ENCODE data around the gene ADGB. TPM values are rescaled to one million over a fixed set of nuclear protein-coding genes. Genes with fewer than 3 reads are reported as not detected.

ADGB gene
- total RNA-seq, 1 donor from 2014 or later = not detected

DNA sequence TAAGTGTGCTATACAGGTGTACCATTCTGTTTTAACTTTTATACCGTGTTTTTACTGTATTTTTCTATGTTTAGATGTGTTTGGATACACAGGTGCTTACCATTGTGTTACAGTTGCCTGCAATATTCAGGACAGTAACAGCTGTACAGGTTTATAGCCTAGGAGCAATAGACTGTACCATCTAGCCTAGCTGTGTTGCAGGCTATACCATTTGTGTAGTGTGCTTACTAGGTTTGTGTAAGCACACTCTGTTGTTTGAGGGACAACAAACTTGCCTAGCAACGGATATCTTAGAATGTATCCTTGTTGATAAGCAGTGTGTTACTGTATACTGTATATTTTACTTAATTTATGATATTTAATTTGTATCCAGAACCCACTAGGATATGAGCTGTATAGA, 35.2 kb downstream of the ADGB start:
- no peak for DNase-seq (ENCODE audit: low read depth)

DNA sequence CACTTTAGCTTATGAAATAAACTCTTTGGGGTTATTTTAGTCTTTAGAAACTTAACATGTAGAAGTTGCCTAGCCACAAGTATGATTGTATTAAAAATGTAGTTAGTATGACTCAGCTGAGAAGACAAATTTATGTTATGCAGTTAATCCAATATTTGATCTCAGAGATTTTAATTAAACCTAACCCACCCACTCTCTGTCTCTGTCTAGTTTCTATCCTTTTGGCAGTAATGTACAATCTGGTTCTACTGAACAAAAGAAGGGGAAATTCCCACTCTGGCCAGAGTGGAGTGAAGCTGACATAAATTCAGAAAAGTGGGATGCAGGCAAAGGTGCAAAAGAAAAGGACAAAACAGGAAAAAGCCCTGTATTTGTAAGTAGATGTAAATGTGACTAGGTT, 36.4 kb downstream of the ADGB start:
- DNase-seq (ENCODE audit: low read depth) = no peak

DNA sequence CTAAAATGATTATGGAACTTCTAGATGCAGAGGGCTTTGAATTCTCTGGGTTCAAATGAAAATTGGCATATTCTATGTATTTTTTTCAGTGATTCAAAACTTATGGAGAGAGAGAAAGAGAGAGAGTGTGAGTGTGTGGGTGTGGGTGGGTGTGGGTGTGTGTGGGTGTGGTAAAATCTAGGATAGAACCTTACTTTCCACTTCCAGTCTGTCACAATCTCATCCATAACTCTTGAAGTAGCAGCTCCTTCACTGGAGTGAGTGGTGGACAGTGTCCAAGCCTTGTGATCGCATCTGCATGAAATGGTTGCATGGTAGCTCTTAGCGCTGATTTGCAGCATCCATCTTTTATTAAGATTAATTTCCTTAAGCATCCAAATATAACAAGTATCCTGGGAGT, 37.7 kb downstream of the ADGB start:
- no peak for DNase-seq (ENCODE audit: low read depth)

GRCh38 chr6:146642921-146643320, 44.1 kb downstream of the ADGB start:
- no peak for DNase-seq (ENCODE audit: low read depth)

DNA sequence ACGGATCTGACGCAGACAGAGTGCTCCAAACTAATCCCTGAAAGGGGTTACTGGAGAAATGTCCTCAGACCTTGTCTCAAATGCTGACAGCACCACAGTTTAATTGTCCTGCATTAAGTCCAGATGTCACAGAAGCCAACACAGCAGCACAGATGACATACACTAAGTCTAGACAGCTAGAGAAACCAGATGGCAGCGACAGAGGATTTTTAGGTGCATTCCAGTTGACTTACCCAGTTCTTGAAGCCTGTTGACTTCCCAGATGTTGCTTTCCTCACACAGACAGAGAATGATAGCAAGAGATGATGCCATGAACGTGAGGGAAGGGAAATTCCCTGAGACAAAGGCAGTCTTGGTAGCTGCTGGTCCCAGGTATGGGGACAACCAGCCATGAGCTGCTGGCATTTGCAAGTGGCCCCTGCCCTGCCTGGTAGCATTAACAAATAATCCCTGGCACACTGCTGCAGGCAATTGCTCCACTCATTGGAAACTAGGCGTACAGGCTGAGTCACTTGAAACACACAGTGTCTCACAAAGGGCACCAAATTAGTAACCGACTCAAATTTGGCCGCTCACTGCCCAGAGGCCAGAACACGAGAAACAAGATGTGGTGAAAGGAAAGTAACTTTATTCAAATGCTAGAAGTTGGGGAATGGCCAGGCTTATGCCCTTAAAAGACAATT, 52.2 kb downstream of the ADGB start:
- DNase-seq (ENCODE audit: low read depth) = peak; percentile 20

GRCh38 chr6:146651482-146651863, 52.7 kb downstream of the ADGB start:
- DNase-seq (ENCODE audit: low read depth) = no peak

- no peak for DNase-seq (ENCODE audit: low read depth)
These were observed 58.7 kb downstream of the ADGB start for GRCh38 chr6:146657432-146657831.

- DNase-seq (ENCODE audit: low read depth) = no peak
These were observed 66.1 kb downstream of the ADGB start for GRCh38 chr6:146664871-146665360.

- DNase-seq (ENCODE audit: low read depth) = no peak
These were observed 68.1 kb downstream of the ADGB start for GRCh38 chr6:146666909-146667308.

- DNase-seq (ENCODE audit: low read depth) = peak; percentile 81
These were observed 71.4 kb downstream of the ADGB start for GRCh38 chr6:146670161-146670560.

DNA sequence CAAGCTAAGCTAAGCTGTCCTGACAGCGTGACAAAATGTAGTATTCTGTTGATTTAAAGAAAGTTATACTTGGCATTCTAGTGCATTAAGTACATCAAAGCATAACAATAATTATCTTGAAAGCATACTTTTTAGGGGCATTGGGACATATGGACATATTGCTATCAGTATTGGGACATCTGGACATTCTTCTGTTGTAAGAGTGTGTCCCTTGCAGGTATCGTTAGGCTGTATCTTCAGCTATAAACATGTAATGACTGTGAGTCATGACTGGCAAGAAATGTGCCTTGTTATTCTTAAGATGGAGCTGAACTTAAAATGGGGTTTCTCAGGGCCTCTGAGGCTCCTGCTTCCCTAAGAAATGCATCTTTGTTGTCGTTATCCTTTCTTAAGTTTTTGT, 74.3 kb downstream of the ADGB start:
- DNase-seq (ENCODE audit: low read depth) = no peak

GRCh38 chr6:146679386-146679785, 80.6 kb downstream of the ADGB start:
- no peak for DNase-seq (ENCODE audit: low read depth)

DNA sequence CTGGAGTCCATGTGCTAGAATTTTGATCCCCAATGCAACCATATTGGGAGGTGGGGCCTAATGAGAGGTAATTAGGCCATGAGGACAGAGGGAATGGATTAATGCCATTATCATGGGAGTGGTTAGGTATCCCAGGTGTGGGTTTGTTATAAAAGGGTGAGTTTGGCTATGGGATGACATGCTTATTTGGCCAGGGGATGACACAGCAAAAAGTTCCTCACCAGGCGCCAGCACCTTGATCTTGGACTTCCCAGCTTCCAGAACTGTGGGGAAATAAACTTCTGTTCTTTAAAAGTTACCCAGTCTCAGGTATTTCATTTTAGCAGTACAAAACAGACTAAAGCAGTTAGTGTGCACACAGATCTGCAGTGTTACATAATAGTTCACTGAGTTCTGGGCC, 84.1 kb downstream of the ADGB start:
- DNase-seq (ENCODE audit: low read depth) = no peak

- no peak for DNase-seq (ENCODE audit: low read depth)
These were observed 91.0 kb downstream of the ADGB start for GRCh38 chr6:146689806-146690205.

- no peak for DNase-seq (ENCODE audit: low read depth)
These were observed 94.6 kb downstream of the ADGB start for GRCh38 chr6:146693342-146693741.

DNA sequence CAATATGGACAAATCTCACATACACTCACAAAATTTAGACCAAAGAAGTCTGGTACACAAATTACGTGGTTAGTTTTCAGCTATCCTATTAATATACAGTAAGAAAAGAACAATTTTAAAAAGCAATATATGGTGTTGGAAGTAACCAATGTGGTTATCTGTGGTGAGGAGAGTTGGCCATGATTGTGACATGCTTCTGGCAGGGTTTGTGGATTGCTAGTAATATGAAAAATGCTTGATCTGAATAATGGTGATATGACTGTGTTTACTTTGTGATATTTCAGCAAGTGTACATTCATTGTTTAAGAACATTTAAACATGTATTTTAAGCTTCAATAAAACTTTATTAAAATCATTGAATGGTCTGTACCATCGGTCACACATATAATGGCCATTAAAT, 99.1 kb downstream of the ADGB start:
- DNase-seq (ENCODE audit: low read depth) = no peak

GRCh38 chr6:146700078-146700686, 101.4 kb downstream of the ADGB start:
- peak; percentile 85 for DNase-seq (ENCODE audit: low read depth)

DNA sequence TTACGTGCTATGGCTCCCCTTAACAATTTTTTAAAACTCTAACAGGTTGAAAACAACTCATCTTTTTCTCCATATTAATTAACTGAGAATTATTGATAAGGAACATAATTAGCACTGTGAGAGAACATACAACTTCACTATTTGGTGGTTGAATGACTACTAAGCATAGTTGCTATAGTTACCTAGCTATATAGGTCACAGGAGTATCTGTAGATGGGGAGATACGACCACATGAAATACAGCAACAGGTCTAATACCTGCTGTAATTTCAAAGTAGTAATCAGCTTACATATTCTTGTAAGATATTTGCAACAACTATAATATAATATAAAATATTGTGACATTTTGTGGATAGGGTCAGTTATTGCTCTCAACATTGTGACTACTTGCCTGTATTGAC, 102.9 kb downstream of the ADGB start:
- no peak for DNase-seq (ENCODE audit: low read depth)

DNA sequence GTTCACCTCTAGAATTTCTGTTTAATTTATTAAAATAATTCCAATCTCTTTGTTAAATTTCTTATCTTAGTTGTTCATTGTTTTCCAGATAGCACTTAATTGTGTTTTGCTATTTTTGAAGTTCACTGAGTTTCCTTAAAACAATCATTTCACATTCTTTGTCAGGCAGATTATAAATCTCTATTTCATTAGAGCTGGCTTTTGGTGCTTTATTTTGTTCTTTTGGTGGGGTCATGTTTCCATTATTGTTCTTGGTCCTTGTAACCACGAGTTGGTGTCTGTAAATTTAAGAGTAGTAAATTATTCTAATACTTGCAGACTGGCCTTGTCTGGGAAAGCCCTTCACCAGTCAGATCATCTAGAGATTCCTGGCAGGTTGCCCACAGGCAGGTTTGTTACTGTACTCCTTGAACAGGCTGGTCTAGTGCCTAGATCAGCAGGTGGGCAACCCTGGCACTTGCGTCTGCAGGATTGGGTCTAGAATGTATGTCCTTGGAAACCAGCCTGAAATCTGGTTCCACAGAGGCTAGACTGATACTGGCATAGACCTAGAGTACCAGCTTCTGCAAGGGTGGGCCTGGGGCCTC, 110.4 kb downstream of the ADGB start:
- DNase-seq (ENCODE audit: low read depth) = no peak

DNA sequence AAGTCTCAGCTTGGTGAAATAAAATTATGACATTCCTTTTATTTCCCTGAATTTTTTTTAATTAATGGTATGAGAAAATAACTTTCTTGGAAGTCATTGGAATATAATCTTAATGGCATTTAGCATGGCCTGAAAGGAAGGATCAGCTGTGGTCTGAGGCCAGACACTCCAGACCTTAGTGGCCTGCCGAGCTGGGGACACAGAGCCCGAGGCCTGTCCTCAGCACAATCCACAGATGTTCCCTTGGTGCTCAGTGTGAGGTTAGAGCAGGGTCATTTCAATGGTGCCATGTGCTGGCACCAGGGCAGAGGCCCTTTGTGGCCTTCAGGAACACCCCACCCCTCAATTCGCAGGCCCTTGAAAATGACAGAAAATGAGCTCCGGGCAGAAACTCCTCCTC, 120.6 kb downstream of the ADGB start:
- DNase-seq (ENCODE audit: low read depth) = no peak

- DNase-seq (ENCODE audit: low read depth) = no peak
These were observed 140.9 kb downstream of the ADGB start for GRCh38 chr6:146739696-146740095.

DNA sequence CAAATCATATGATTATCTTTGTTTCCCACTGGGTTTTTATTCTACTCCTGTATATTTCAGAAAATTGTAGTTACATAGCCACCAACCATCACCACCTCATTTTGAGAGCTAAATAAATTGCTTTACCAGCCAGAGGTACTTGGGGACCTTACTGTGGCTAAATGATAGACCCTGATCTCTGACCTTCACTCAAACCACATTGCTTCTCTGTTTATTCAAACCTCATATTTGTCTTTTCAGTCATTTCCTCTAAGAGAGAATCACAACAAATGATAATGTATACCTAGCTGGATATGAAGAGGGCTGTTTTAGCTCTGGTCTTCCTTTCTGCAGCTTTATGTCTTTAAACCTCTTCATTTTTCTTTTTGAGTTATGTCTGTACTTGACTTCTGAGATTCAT, 142.8 kb downstream of the ADGB start:
- DNase-seq (ENCODE audit: low read depth) = peak; percentile 9

GRCh38 chr6:146753306-146753705, 154.5 kb downstream of the ADGB start:
- no peak for DNase-seq (ENCODE audit: low read depth)
